ENCODE data around the gene CLEC4D. TPM values are rescaled to one million over a fixed set of nuclear protein-coding genes. Genes with fewer than 3 reads are reported as not detected.

CLEC4D gene
- polyA plus RNA-seq, 1 donor from 2014 or later, result not detected

DNA sequence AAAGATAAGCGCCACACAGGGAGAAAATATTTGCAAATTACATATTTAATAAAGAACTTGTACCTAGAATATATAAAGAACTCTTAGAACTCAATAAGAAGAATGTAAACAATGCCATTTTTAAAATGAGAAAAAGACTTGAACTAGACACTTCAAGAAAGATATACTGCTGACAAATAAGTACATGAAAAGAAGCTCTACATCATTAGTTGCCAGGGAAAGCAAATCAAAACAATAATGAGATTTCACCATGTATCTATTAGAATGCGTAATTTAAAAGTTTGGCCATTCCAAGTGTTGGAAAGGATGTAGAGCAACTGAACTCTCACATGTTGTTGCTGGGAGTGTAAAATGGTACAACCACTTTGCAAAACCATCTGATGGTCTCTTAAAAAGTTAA, 34.3 kb downstream of the CLEC4D start:
- H3K9me2 ChIP-seq (ENCODE audit: insufficient read depth, low read length), result no peaks in the 10 kb centered on the region
- H3K36me3 ChIP-seq (ENCODE audit: insufficient read depth, low read length), result no peaks in the 10 kb centered on the region
- no peak overlapping the region for H2AFZ ChIP-seq (ENCODE audit: low read depth, low read length)
- H3K4me3 ChIP-seq (ENCODE audit: low read length), result no peak overlapping the region
- H3K4me2 ChIP-seq (ENCODE audit: low read length), result no peak overlapping the region
- no peak overlapping the region for H3K27ac ChIP-seq (ENCODE audit: low read length)
- TF ChIP-seq EP300 (conservative IDR thresholded peaks at IDR 0.05; ENCODE audit: poor library complexity, severe bottlenecking) (no peak), RAD21 (conservative IDR thresholded peaks at IDR 0.05) (no peak), TAF1 (IDR thresholded peaks at IDR 0.05; ENCODE audit: low read depth) (no peak), EZH2 (IDR thresholded peaks at IDR 0.05; ENCODE audit: borderline replicate concordance, insufficient read depth, low read length, poor library complexity, severe bottlenecking) (no peak), MXI1 (conservative IDR thresholded peaks at IDR 0.05; ENCODE audit: poor library complexity, severe bottlenecking) (no peak), REST (IDR thresholded peaks at IDR 0.05; ENCODE audit: borderline replicate concordance) (no peak), POLR2AphosphoS5 (IDR thresholded peaks at IDR 0.05) (no peak), SMC3 (conservative IDR thresholded peaks at IDR 0.05; ENCODE audit: poor library complexity) (no peak)
- TF ChIP-seq, protein P1, sequence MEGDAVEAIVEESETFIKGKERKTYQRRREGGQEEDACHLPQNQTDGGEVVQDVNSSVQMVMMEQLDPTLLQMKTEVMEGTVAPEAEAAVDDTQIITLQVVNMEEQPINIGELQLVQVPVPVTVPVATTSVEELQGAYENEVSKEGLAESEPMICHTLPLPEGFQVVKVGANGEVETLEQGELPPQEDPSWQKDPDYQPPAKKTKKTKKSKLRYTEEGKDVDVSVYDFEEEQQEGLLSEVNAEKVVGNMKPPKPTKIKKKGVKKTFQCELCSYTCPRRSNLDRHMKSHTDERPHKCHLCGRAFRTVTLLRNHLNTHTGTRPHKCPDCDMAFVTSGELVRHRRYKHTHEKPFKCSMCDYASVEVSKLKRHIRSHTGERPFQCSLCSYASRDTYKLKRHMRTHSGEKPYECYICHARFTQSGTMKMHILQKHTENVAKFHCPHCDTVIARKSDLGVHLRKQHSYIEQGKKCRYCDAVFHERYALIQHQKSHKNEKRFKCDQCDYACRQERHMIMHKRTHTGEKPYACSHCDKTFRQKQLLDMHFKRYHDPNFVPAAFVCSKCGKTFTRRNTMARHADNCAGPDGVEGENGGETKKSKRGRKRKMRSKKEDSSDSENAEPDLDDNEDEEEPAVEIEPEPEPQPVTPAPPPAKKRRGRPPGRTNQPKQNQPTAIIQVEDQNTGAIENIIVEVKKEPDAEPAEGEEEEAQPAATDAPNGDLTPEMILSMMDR (IDR thresholded peaks at IDR 0.05; ENCODE audit: poor library complexity, severe bottlenecking), result no peak
- H3K9ac ChIP-seq (ENCODE audit: low read length), result no peak overlapping the region
- no peaks in the 10 kb centered on the region for H3F3A ChIP-seq (ENCODE audit: insufficient read depth, low read length, poor library complexity, severe bottlenecking)
- no peaks in the 10 kb centered on the region for H4K20me1 ChIP-seq (ENCODE audit: insufficient read depth)
- H3K9me3 ChIP-seq (ENCODE audit: low read length), result no peaks in the 10 kb centered on the region
- no peaks in the 10 kb centered on the region for H3K79me2 ChIP-seq (replicated peaks; ENCODE audit: insufficient read depth, low read length)
- H3K27me3 ChIP-seq (ENCODE audit: insufficient read depth, low read depth, low read length), result no peaks in the 10 kb centered on the region

DNA sequence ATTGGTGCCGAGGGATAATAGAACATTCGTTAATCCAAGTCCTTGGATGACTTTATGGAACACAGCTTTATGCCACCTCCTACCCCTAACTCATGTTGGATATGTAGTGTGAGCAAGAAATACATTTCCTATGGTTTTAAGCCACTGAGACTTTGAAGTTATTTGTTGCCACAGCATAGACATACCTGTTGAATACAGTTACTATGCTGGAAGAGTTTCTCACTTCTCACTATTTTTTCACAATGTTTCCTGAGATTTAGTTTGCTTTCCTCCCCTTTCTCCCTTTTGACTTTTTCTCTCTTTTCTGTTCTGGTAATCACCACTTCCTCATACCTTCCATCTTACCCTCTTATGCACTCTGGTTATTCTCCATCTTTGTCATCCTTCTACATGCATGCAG, 34.9 kb downstream of the CLEC4D start:
- Histone ChIP-seq H3K4me3 (ENCODE audit: low read length) (no peak overlapping the region), H3K4me2 (ENCODE audit: low read length) (no peak overlapping the region), H3K36me3 (ENCODE audit: insufficient read depth, low read length) (no peaks in the 10 kb centered on the region), H3K9ac (ENCODE audit: low read length) (no peak overlapping the region), H3K79me2 (replicated peaks; ENCODE audit: insufficient read depth, low read length) (no peaks in the 10 kb centered on the region), H3K27me3 (ENCODE audit: insufficient read depth, low read depth, low read length) (no peaks in the 10 kb centered on the region), H2AFZ (ENCODE audit: low read depth, low read length) (no peak overlapping the region), H4K20me1 (ENCODE audit: insufficient read depth) (no peaks in the 10 kb centered on the region), H3K27ac (ENCODE audit: low read length) (no peak overlapping the region), H3F3A (ENCODE audit: insufficient read depth, low read length, poor library complexity, severe bottlenecking) (no peaks in the 10 kb centered on the region), H3K9me2 (ENCODE audit: insufficient read depth, low read length) (no peaks in the 10 kb centered on the region), H3K9me3 (ENCODE audit: low read length) (no peaks in the 10 kb centered on the region)
- TF ChIP-seq, protein P1 (IDR thresholded peaks at IDR 0.05; ENCODE audit: poor library complexity, severe bottlenecking), result no peak
- no peak for TF ChIP-seq REST (IDR thresholded peaks at IDR 0.05; ENCODE audit: borderline replicate concordance)
- TF ChIP-seq EZH2 (IDR thresholded peaks at IDR 0.05; ENCODE audit: borderline replicate concordance, insufficient read depth, low read length, poor library complexity, severe bottlenecking), result no peak
- no peak for TF ChIP-seq SMC3 (conservative IDR thresholded peaks at IDR 0.05; ENCODE audit: poor library complexity)
- TF ChIP-seq EP300 (conservative IDR thresholded peaks at IDR 0.05; ENCODE audit: poor library complexity, severe bottlenecking), result no peak
- TF ChIP-seq POLR2AphosphoS5 (IDR thresholded peaks at IDR 0.05), result no peak
- TF ChIP-seq TAF1 (IDR thresholded peaks at IDR 0.05; ENCODE audit: low read depth), result no peak
- TF ChIP-seq RAD21 (conservative IDR thresholded peaks at IDR 0.05), result no peak
